HL-60/S4 (cell line): Measurements from ENCODE around the gene RBPMS2.

Experiments
- in situ Hi-C: fragments of 300-500 bp; cut with MboI; formaldehyde crosslinking; loops from 2 replicates; pipeline ENCODE4 v1.14.3; 2022; ENCODE audit warnings: low sequenced_read_pairs

RBPMS2 gene

DNA sequence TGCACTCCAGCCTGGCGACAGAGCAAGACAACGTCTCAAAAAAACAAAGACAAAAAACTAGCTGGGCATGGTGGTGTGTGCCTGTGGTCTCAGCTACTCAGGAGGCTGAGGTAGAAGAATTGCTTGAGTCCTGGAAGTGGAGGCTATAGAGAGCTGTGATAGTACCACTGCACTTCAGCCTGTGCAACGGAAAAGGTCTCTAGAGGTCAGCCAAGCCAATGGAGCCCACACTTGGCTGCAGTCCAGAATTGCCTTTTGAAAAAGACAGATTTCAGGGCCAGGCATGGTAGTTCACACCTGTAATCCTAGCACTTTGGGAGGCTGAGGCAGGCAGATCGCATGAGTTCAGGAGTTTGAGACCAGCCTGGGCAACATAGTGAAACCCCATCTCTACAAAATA lies 8.4 kb upstream of the RBPMS2 start:
- in situ Hi-C loops, result no loop called here

DNA sequence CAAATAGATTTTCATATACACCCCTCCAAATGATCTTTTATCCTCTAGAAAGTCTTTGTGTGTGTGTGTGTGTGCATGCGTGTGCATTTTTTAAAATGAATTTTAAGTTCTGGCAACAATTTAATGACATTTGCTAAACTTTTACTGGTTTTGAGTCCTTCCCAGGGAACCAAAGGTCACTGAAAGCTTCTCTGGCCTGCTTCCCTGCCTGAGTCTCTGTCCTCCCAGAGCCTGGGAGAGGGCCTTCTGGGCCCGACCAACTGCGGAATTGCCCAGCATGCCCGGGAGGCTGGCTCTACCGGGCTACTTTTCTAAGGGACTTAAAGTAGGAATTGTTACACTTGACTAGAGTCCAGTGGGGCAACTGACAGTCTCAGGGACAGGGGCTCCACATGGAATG lies 7.4 kb upstream of the RBPMS2 start:
- in situ Hi-C loops, result no loop called here

DNA sequence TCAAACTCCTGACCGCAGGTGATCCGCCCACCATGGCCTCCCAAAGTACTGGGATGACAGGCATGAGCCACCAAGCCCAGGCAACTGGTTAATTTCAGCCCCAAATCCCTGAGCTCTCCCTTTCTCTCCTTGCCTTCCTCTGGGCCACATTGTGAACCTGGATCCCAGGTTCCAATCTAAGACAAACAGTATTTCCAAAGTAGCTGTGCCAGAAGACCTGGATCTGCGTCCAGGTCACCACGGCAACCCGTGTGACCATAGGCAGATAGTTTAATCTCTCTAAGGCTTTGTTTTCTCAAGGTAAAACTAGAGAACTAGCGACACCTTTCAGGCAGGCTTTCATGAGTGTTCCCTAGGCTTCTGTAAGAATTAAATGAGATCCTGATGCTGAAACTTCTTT lies 5.9 kb upstream of the RBPMS2 start:
- in situ Hi-C loops, result no loop called here

DNA sequence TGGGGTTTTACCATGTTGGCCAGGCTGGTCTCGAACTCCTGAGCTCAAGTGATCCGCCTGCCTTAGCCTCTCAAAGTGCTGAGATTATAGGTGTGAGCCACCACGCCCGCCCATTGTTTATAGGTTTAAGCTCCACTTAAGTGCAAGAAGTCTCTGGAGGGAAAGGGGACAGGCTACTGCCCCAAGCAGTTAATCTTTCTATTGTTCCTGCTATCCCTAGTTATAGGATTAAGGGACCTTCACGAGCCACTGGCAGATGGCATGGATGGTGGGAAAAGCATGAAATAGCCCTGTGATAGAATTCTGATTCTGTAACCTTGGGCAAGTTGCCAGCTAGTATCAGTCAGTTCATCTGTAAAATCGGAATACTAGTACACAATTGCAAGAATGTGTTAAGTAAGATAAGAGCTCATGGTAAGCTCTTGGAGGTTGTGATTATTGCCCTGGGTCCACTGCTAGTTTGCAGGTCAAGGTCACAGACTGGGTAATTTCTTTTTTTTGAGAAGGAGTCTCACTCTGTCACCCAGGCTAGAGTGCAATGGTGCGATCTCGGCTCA lies 5.3 kb upstream of the RBPMS2 start:
- in situ Hi-C loops, result no loop called here

DNA sequence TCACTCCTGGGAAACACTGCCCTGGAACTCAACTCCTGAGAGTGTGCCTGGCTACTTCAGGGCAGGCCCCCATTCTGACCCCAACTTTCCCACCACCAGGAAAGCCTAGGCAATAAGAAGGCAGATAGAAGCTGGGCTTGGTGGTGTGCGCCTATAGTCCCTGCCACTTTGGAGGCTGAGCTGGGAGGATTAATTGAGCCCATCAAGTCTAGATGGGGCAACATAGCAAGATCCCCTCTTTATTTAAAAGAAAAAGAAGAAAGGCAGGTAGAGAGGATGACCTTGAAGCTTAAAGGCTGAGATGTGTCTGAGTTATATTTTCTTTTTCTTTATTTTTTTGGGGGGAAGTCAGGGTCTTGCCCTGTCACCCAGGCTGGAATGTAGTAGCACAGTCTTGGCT lies 4.2 kb upstream of the RBPMS2 start:
- in situ Hi-C loops, result no loop called here

DNA sequence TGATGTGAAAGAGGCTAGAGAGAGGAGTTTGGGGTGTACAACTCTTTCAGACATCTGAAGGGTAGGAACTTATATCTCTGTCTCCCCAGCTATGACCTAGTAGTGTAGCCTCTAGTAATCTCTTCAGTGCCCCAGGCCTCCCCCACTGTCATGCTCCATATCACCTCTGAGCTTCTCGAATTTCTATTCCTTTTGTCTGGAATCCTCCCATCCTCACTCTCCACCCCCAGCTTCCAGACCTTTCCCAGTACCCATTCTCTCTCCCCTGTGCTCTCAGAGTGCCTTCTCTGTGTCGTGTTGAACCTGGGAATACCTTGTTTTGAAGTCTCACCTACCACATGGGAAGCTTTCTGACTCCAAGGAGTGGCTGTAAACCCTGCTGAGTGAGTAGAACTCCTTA lies 3.6 kb upstream of the RBPMS2 start:
- in situ Hi-C loops, result no loop called here

DNA sequence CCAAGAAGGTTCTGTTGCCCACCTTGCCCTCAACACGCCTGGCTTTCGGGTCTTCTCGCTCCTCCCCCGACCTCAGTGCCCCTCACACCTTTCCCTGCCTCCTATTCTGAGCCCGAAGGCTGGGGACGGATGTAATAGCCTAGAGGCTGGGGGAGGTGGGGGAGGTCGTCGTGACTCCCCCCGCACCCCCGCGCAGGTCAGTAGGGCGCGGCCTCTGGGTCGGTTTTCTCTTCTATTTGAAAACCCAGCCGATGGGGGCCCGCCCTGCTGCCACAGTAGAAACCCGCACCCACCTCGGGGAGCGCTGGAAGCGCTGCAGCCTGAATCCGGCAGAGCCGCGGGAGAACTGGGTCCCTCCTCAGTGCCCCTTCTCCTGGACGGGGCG lies 1.0 kb upstream of the RBPMS2 start:
- in situ Hi-C loops, result no loop called here

DNA sequence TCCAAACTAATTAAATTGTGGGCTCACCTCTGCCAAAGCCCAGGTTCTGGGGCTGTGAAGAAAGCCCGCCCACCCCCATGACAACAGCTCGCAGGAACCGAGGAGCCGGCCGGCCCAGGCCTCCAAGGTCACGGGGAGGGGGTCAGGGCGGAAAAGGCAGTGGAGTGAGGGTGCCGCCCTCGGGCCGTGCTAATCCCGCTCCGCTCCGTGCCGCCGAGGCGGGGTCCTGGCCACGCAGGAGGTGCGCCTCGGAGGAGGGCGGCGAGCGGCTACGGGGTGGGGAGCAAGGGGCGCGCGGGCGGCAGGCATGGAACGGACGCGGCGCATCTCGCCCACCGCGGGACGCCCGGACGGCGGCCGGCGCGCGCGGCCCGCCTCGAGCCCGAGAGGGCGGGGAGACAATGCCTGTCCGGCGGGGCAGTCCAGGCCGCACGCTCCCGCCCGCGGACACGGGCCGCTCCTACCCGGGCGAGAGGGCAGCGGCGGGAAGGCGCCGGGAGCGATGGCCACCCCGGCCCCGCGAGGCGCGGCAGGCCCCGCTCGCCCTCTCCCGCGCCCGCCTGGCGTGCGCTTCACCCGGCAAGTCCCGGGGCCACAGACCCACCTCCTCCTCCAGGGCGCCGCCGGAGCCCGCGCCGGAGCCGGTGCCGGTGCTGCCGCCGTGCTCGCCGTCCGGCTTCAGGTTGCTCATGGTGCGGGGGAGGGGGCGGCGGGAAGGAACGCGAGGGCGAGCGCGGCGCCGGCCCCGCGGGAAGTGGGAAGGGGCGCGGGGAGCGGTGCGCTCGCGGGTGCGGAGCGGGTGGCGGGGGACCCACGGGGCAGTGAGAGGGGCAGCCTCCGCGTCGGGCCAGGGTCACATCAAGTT lies 528 bp downstream of the RBPMS2 start:
- in situ Hi-C loops, result no loop called here

DNA sequence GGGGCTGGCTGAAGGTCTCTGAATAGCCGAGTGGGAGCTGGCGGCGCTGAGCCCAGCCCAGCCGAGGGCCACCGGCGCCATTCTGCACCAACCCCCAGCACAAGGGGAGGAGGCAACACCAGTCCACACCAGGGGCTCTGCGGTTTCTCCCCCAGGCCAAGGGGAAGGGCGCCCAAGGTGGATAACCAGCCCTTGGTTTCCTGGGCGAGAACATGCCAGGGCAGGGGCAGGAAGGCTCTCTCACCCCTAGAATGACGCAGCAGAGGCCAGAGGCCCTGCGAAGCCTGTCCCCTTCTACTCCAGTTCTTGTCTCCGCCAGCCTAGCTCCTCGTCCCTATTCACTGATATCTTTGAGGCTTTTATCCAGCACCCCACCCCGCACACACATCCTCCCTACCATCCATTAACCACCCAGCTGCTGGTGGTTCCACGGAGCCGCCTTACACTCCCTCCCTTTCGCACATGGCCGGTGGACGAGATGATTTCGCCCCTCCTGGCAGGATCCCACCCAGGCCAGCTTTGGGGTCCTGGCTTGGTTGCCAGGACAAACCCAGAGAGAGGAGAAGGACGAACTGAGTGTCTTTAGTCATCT lies 1.3 kb downstream of the RBPMS2 start:
- in situ Hi-C loops, result no loop called here

DNA sequence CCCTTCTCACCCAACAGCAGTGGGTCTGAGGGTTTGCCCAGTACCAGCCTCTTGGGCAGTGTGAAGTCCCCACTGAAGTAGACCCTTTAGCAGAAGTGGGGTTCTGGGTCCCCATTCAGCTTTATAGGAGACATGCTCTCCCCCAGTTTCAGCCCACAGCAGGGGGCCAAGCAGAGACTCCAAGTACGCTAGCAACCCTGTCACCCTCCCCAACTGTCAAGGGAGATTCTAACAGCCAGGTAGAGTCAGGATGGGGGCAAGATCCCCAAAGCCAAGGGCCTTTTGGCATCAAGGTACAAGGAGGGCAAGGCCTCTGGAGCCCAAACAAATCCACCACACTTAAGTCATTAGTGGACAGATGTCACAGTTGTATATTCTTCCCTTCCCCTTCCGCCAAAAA lies 1.8 kb downstream of the RBPMS2 start:
- in situ Hi-C loops, result no loop called here

DNA sequence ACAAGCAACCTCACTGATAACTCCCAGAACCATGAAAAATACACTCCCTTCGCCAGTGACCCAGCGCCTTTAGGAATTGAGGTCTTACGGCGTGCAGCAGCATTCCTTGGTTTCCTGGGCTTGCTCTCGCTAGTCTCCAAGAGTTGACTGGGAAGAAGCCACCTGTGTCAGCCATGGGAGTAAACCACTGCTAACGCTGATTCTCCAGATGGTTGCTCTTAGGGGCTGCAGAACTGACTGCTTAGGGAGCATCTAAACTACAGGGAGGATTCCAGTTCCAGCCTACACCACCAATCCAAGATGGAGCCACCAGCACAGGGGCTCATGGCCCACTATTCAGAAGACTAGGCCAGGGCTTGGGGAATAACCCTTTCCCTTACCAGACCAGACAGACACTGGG lies 2.4 kb downstream of the RBPMS2 start:
- in situ Hi-C loops, result no loop called here

DNA sequence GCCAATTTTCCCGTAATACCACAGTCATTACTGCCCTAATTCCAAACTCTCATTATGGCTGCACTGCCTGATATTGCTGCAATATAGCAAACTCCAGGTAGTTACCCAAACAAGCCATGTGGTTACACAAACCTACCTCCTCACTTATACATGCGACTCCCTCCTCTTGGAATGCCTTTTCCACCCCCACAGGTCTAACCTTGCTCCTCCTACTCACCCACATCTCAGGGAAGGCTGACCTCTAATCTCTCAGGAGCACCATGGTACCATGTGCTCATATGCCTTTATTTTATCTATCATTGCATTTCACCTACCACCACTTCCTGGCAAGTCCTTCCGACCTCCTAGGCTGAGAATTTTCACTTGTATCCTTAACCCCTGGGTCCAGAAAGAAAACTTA lies 2.9 kb downstream of the RBPMS2 start:
- in situ Hi-C loops, result no loop called here

DNA sequence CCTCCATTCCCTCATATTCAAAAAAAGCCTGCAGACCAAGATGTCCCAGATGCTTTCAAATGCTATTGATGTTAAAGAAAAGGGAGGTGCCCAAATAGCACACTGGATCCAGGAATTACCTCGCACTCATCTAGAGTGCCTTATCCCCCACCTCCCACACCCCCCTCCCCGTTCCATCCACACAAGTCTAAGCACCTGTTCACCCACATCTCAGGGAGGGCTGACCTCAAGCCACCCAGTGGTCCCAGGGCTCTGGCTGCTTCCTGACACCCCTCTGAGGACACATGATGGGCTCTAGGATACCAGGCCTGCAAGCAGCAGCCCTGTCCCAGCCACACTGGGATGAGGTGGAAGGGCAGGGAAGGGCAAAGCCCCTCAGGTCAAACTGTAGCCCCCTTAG lies 4.8 kb downstream of the RBPMS2 start:
- in situ Hi-C loops, result no loop called here

DNA sequence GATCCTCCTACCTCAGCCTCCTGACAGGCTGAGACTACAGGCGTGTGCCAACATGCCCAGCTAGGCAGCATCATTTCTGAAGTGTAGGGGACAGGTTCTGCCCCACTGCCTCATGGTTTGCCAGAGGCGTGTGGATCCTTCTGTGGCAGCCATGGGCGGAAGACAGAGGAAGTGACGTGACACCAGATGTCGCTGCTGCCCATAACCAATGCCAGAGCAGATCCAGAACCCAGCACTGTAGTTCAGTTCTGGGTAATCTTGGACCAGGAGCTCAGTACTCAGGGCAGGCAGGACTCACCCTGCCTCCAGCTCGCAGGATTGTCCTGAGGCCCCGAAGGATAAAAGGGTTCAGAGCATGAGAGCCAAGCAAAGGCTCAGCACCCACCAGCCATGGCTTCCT lies 8.2 kb downstream of the RBPMS2 start:
- in situ Hi-C loops, result no loop called here

DNA sequence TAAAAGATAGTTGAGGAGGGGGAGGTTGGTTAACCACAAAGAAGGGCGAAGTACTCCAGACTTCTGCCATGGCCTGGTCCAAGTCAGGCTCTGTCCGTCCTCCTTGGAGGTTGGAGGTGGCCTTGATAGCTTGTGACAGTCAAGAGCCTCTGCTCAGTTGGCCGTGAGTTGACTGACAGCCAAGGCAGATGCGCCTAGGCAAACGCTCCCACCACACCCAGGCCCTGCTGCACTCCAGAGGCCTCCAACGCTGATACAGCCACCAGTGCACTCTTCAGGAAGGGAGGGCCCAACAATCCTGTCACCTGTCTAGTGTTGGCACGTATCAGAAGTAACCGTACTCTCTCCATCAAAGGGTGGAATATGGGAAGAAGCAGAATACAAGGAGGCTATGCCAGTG lies 9.3 kb downstream of the RBPMS2 start:
- in situ Hi-C loops, result no loop called here

DNA sequence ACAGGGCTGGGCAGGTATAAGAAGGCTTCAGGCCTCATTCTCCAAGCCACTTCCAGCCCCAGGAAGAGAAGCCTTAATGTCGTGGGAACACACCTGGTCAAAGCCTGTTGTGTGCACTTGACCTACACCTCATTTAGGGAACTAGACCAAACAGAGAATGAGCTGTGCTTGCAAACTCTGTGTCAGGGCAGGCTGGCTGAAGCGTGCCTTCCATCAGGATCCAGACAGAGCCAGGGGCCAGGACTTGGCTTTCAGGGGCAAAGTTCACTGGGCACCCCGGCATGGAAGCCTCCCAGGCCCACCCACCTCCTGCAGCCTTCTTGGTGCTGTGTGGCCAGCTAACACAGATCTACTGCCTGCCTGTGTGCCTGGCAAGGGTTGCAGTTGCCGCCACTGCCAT lies 11.5 kb downstream of the RBPMS2 start:
- in situ Hi-C loops, result no loop called here

DNA sequence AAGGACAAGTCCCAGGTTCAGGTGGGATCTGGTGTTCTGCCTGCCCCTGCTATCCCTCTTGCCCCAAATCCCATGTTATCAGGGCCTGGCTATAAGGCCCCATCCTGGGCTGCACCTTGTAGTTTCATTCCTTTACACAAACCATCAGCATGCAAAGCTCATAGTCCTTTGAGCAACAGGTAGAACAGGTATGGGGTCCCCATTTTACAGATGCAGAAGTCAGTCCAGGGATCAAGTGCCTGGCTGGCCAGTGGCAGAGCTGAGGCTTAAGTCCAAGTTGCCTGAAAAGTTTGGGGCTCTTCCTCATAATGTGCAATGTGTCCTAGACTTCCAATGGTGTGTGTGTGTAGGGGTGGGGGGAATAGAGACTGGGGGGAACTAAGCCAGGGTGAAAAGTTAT lies 11.9 kb downstream of the RBPMS2 start:
- in situ Hi-C loops, result no loop called here

DNA sequence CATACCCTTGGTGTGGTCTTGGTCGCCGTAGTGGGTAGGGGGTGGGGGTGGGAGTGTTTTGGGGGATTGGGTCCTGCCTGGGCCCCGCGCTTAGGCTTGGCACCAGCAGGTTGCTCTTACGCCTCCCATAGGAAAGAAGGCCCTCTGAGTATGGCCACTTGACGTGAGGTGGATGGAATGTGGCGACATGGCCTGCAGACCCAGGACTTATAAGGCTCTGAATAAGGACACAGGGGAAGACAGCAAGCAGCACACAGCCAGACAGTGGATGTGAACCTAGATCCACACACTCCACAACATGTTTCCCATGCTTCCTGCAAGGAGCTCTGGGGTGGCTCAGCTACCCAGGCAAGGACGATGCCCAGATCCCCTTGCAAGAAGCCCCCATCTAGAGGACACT lies 12.4 kb downstream of the RBPMS2 start:
- in situ Hi-C loops, result no loop called here

DNA sequence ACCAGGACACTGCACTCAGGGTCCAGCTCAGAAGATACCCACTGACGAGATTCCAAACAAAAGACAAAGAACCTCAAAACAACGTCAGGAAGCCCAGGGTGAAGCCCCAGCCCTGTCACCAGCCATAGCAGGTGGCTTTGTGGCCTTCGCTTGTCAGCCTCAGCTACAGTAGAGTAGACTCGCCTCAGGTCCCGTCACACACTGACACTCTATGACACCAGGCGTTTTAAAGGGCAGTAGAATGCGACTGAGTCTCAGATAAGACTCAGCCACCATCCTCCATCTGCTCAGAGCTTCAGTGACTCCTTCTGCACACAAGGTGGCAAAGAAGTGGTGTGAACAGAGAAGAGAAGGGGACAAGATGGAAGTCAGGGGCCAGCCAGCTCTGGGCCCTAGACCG lies 12.8 kb downstream of the RBPMS2 start:
- in situ Hi-C loops, result no loop called here

DNA sequence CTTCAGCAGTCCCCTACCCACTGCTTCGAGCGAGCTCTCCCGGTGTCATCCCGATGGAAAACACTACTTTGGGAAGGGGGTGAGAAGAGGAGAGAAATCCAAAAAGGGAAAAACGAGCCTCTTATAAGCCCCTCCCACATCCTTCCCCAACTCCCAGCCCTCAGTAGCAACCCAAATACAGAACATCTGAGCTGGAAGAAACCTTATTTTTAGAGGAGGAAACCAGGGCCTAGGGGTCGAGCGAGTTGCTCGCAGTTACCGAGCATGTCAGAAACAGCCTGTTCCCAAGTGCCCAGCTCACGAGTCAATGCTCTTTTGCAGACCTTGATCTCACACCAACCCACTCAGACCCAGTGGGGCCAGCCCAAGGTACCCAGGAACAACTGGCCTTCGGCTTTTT lies 14.2 kb downstream of the RBPMS2 start:
- in situ Hi-C loops, result no loop called here

DNA sequence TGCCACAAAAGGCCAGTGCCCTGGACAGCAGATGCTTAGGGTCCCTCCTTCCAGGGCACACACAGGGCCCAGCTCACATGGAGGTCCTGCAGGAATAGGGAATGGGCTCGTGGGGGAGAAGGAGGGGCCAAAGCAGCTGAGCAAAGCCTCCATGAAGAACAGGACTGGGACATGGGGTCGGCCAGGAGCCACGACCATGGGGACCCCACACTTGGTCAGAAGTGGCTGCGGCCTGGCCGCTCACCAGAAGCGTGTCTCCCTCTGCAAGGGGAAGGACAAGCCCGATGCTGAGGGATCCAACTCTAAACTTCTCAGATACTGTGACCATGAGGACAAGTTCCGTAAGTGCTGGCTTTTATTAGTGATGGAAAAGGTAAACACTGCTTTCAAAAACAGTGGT lies 15.3 kb downstream of the RBPMS2 start:
- in situ Hi-C loops, result no loop called here

DNA sequence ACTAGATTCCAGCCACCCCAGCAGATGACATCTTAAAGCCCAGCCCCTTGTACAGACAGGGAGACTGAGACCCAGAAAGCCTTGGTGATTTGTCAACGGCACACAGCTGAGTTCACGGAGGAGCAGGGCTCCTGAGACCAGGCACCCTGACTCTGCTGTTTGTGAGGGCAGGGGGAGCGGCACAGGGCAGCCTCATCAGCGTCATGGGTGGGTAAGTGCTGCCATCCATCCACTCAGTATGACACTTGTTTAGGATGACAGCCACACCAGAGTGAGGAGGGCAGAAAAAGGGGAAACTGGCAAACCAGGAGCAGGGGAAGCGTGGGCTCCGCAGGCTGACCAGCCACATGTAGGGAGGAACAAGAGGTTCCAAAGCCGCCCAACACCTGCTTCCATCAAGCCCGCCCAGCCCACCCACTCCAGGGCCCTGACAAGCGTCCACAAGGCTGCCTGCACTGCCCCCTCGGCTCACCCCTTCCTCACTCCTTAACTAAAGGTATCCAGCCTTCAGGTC lies 19.9 kb downstream of the RBPMS2 start:
- in situ Hi-C loops, result no loop called here
